Right lobe of liver (tissue), 4 donors: ENCODE results near the gene KIF5C.

Experiments
- CTCF ChIP-seq, 4 donors: fragments of 200-600 bp in 3 of 4; fragments of 450-650 bp in 1 of 4; IDR thresholded peaks; one replicate each; pipeline versions ENCODE4 v1.5.1 to v1.8.0; 2016 to 2022; ENCODE audit warnings: antibody characterized with exemption in 4 of 4, mild to moderate bottlenecking in 2 of 4
- POLR2A ChIP-seq: fragments of 450-650 bp; IDR thresholded peaks from one replicate; pipeline ENCODE4 v1.6.1; 2017; ENCODE audit warnings: antibody characterized with exemption, mild to moderate bottlenecking
- donor health status: DM: no; HTN: no; CAD: no.
- donor health status: DM: no; HTN: no; CAD: no.
- donor health status: DM: no; HTN: yes; CAD: no.

- TF ChIP-seq CTCF (IDR thresholded peaks at IDR 0.05) (no peak), POLR2A (no peak)
Observed at GRCh38 chr2:148968776-148969319, 93.8 kb downstream of the KIF5C start.
